Activated T-helper 1 cell treated with anti-CD3 and anti-CD28 coated beads, Interleukin-12 subunit alpha, Interleukin-12 subunit beta, Interleukin-2, Interleukin-4 antibody, amounts not matched to agents 30 ng/mL and 10 ng/mL and 1 ng/mL, durations not matched to agents 14 hours and 24 hours and 36 hours (primary cell): ENCODE data around the gene TNRC6B. TPM values are rescaled to one million over a fixed set of nuclear protein-coding genes. Genes with fewer than 3 reads are reported as not detected.
"Not testable (repeated sequence)": the region's sequence is repeated elsewhere in the genome, so short reads cannot be mapped to it uniquely, and the experiment has no call there.

ENCODE experiments used
- DNase-seq: peaks from one replicate; pipeline ENCODE4 v3.0.0; 2021; ENCODE audit warnings: low spot score
- H3K27ac Mint-ChIP-seq: one replicate; pipeline ENCODE4 v1.8.0; 2021; ENCODE audit warnings: mild to moderate bottlenecking, mixed read lengths
- H3K27me3 Mint-ChIP-seq: one replicate; pipeline ENCODE4 v1.8.0; 2022; ENCODE audit warnings: mild to moderate bottlenecking, moderate library complexity, mixed read lengths; ENCODE audit not compliant: insufficient read depth
- H3K36me3 Mint-ChIP-seq: one replicate; pipeline ENCODE4 v1.8.0; 2021; ENCODE audit warnings: low read depth, mixed read lengths
- H3K4me1 Mint-ChIP-seq: one replicate; pipeline ENCODE4 v1.8.0; 2021; ENCODE audit warnings: low read depth, mixed read lengths
- H3K4me3 Mint-ChIP-seq: one replicate; pipeline ENCODE4 v1.8.0; 2021; ENCODE audit warnings: mild to moderate bottlenecking, moderate library complexity, mixed read lengths
- H3K9me3 Mint-ChIP-seq: one replicate; pipeline ENCODE4 v1.8.0; 2021; ENCODE audit warnings: mixed read lengths
- intact Hi-C: fragments of 100-400 bp; cut with micrococcal nuclease; formaldehyde crosslinking; loops from one replicate; pipeline ENCODE4 v1.15.1; 2024
- total RNA-seq: library from RNA; stranded (reverse); gene quantifications from 2 replicates; pipeline ENCODE4 v1.2.3, GENCODE V29; 2022

TNRC6B gene
- total RNA-seq, 1 donor from 2014 or later, result 26.2 TPM

GRCh38 chr22:40222979-40223378, 45.3 kb downstream of the TNRC6B start:
- H3K27me3 Mint-ChIP-seq, intact Hi-C loops, H3K9me3 Mint-ChIP-seq, H3K27ac Mint-ChIP-seq, DNase-seq, H3K4me3 Mint-ChIP-seq: not testable (repeated sequence)
- peaks cover 11% of the 10 kb centered on the region for H3K36me3 Mint-ChIP-seq
- peaks cover 35% of the 10 kb centered on the region for H3K4me1 Mint-ChIP-seq

DNA sequence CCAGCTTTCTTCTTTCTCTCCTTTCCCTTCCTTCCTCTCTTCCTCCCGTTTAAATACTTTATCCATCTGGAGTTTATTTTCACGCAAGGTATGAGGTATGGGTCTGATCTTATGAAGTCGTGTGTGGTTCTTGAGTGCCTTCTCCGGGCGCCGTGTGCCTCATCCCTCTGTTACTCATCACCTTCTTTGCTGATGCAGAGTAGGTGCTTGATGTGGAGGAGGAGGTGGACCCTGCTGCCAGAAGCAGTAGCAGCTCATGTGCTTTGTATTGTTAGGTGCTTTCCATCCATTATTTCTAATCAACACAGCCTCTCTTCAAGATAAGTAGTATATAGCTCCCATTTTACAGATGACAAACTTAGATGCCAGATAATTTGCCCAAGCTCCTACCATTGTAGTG, 47.0 kb downstream of the TNRC6B start:
- intact Hi-C loops, result no loop called here
- no peaks in the 10 kb centered on the region for H3K9me3 Mint-ChIP-seq
- H3K27ac Mint-ChIP-seq, result peak overlapping the region; percentile 50
- no peaks in the 10 kb centered on the region for H3K27me3 Mint-ChIP-seq
- H3K4me1 Mint-ChIP-seq, result peaks cover 23% of the 10 kb centered on the region
- H3K36me3 Mint-ChIP-seq, result peaks cover 12% of the 10 kb centered on the region
- no peak overlapping the region for H3K4me3 Mint-ChIP-seq
- DNase-seq, result no peak

DNA sequence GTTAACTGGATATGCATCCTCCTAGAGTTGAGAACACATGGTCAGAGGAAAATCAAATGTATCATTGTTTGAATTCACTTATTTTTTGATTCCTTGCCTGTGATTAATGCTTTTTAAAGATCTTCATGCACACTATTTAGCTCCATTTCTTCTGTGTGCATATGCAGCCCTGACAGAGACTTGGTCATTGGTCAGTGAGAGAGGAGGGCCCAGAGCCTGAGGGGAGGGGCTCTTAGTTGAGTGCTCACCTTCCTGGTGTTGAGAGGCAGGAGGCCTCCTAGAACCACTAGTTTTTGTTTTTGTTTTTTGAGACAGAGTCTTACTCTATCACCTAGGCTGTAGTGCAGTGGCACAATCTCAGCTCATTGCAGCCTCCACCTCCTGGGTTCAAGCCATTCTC, 48.9 kb downstream of the TNRC6B start:
- Mint-ChIP-seq H3K27me3 (no peaks in the 10 kb centered on the region), H3K36me3 (peaks cover 14% of the 10 kb centered on the region), H3K27ac (no peak overlapping the region), H3K4me1 (peaks cover 19% of the 10 kb centered on the region), H3K4me3 (no peak overlapping the region), H3K9me3 (no peaks in the 10 kb centered on the region)
- intact Hi-C loops, result no loop called here
- no peak for DNase-seq

DNA sequence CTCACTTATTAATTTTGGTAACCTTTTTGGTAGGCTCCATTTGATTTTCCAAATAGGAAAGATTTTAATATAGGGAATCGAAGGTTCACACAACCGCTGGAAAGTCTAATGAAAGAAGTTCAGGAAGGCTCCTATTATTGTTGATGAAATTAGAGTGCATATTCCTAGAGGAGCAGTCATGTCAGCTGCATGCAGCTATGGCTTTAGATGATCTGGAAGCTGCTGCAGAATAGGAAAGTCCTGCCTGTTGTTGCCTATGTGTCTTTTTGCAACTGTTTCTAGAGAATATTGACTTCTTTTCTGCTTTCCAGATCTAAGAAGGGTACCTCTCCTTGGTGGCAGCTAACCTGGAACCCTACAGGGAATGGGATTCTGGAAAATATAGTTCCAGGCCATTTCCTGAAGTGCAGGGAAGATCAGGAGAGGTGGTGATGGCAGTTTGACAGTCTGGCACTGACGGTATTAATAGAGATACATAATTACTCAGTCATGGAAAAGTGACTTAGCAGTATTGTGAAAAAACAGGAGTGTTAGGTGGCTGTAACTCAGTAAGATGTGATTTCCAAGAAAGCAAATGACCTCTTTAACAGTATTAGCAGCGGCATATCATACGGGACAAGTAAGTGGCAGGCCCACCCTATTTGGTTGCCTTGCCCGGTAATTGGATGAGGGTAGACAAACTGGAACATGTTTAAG, 54.0 kb downstream of the TNRC6B start:
- Mint-ChIP-seq H3K27me3 (no peaks in the 10 kb centered on the region), H3K9me3 (no peaks in the 10 kb centered on the region), H3K4me1 (peaks cover 9% of the 10 kb centered on the region), H3K27ac (no peak overlapping the region), H3K36me3 (peaks cover 21% of the 10 kb centered on the region), H3K4me3 (no peak overlapping the region)
- intact Hi-C loops, result no loop called here
- DNase-seq, result no peak

GRCh38 chr22:40232624-40233023, 54.9 kb downstream of the TNRC6B start:
- DNase-seq, result no peak
- peaks cover 21% of the 10 kb centered on the region for H3K36me3 Mint-ChIP-seq
- H3K27me3 Mint-ChIP-seq, result no peaks in the 10 kb centered on the region
- intact Hi-C loops, result no loop called here
- no peak overlapping the region for H3K27ac Mint-ChIP-seq
- H3K4me3 Mint-ChIP-seq, result no peak overlapping the region
- peaks cover 16% of the 10 kb centered on the region for H3K4me1 Mint-ChIP-seq
- H3K9me3 Mint-ChIP-seq, result no peaks in the 10 kb centered on the region

GRCh38 chr22:40233886-40234285, 56.2 kb downstream of the TNRC6B start:
- Mint-ChIP-seq H3K36me3 (peaks cover 23% of the 10 kb centered on the region), H3K27me3 (no peaks in the 10 kb centered on the region), H3K9me3 (no peaks in the 10 kb centered on the region), H3K4me1 (peaks cover 28% of the 10 kb centered on the region), H3K4me3 (no peak overlapping the region), H3K27ac (no peak overlapping the region)
- DNase-seq, result no peak
- intact Hi-C loops, result no loop called here

DNA sequence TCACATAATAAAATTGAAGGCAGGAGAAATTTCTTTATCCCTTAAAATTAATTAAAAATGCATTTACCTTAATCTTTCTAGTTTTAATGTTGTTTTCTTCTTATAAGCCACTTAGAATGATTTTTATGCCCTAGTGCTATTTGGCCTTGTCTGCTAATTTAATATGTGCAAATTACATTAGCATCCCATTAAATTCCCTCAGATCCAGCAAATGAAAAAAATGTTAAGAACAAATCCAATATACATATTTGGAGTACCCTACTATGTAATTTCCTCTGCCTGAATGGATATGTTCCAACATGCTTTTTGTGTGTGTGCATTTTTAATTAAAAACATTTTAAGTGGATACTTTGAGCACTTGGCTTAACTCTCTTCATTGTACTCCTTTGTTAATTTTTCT, 56.9 kb downstream of the TNRC6B start:
- Mint-ChIP-seq H3K36me3 (peaks cover 19% of the 10 kb centered on the region), H3K27ac (no peak overlapping the region), H3K9me3 (no peaks in the 10 kb centered on the region), H3K4me1 (peaks cover 28% of the 10 kb centered on the region), H3K4me3 (no peak overlapping the region), H3K27me3 (no peaks in the 10 kb centered on the region)
- DNase-seq, result no peak
- intact Hi-C loops, result no loop called here

- no peaks in the 10 kb centered on the region for H3K9me3 Mint-ChIP-seq
- intact Hi-C loops, result no loop called here
- no peak overlapping the region for H3K27ac Mint-ChIP-seq
- no peak overlapping the region for H3K4me3 Mint-ChIP-seq
- no peak for DNase-seq
- peaks cover 17% of the 10 kb centered on the region for H3K36me3 Mint-ChIP-seq
- H3K27me3 Mint-ChIP-seq, result no peaks in the 10 kb centered on the region
- H3K4me1 Mint-ChIP-seq, result peaks cover 32% of the 10 kb centered on the region
Observed at GRCh38 chr22:40235308-40235707, 57.6 kb downstream of the TNRC6B start.

DNA sequence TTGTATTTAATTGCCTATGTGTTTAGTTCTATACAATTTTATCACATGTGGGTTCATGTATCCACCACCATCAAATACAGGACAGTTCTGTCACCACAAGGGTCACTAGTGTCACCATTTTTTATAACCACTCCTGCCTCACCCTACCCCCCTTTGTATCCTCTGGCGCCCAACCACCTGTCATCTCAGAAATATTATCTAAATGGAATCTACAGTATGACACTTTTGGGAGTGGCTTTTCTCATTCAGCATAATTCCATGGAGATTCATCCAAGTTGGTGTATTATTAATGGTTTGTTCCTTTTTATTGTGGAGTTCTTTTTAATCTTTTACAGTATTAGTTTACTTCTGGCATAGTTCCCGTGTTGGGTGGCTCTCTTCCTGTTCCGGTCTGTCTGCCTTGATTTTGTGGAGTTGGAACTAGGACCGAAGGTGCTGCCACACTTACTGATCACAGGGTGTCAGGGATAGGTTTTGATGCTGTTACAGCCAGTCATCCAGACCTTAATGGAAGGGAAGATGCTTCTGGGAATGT, 58.5 kb downstream of the TNRC6B start:
- intact Hi-C loops, result no loop called here
- Mint-ChIP-seq H3K36me3 (peaks cover 17% of the 10 kb centered on the region), H3K9me3 (no peaks in the 10 kb centered on the region), H3K4me3 (no peak overlapping the region), H3K27me3 (no peaks in the 10 kb centered on the region), H3K27ac (peak overlapping the region; percentile 27), H3K4me1 (peaks cover 41% of the 10 kb centered on the region)
- no peak for DNase-seq

DNA sequence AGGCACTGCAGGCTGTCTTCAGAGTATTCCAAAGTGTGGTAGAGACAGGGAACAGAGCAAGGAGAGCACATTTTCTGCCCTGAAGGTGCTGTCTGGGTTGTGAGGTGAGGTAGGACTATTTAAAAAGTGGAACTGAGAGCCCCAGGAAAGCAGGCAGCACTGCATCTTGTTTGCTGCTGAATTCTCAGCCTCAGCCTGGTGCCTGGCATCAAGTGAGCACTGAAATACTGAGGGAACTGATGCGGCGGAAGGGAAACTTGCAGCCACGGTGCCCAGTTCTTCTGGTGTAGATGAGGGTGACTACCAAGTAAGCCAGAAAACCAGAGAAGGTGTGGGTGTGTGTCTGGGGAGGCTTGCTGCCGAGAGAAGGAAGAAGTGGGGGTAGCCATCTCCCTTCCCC, 59.5 kb downstream of the TNRC6B start:
- Mint-ChIP-seq H3K9me3 (no peaks in the 10 kb centered on the region), H3K4me1 (peaks cover 52% of the 10 kb centered on the region), H3K36me3 (peaks cover 17% of the 10 kb centered on the region), H3K27me3 (no peaks in the 10 kb centered on the region), H3K27ac (no peak overlapping the region), H3K4me3 (no peak overlapping the region)
- intact Hi-C loops, result no loop called here
- DNase-seq, result no peak

DNA sequence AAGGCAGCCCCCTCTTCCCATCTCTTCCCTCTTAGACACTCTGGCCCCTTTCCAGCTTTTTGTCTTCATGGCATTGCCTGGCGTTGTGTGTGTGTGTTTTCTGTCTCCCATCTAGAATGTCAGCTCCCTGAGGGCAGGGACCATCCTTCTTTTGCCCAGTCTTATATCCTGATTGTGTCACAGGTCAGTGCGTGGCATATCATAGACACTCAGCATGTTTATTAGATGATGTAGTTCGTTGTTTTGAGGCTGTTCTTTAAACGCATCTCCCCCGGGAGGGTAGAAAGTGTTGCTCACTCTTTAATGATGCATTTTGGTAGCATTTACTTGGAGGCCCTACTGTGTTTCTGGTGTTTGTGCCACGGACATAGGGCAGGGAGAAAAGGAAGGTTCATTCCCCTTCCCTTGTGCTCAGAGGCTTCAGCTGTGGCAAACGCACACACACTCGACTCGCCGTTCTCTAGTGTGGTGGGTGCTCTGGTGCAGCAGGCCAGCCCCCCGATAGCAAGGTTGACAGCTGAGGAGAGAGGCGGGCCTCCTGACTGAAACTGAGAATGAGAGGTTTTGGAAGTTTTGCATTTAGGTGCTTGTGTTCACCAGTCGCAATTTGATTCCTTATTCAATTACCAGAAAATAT, 60.2 kb downstream of the TNRC6B start:
- peak overlapping the region; percentile 47 for H3K27ac Mint-ChIP-seq
- DNase-seq, result no peak
- H3K36me3 Mint-ChIP-seq, result peaks cover 17% of the 10 kb centered on the region
- peaks cover 52% of the 10 kb centered on the region for H3K4me1 Mint-ChIP-seq
- no peaks in the 10 kb centered on the region for H3K9me3 Mint-ChIP-seq
- no peak overlapping the region for H3K4me3 Mint-ChIP-seq
- intact Hi-C loops, result no loop called here
- no peaks in the 10 kb centered on the region for H3K27me3 Mint-ChIP-seq

GRCh38 chr22:40238425-40239344, 61.0 kb downstream of the TNRC6B start:
- Mint-ChIP-seq H3K9me3 (no peaks in the 10 kb centered on the region), H3K27me3 (no peaks in the 10 kb centered on the region), H3K4me1 (peaks cover 52% of the 10 kb centered on the region), H3K4me3 (no peak overlapping the region), H3K36me3 (peaks cover 17% of the 10 kb centered on the region), H3K27ac (peak overlapping the region; percentile 45)
- DNase-seq, result no peak
- intact Hi-C loops, result no loop called here

DNA sequence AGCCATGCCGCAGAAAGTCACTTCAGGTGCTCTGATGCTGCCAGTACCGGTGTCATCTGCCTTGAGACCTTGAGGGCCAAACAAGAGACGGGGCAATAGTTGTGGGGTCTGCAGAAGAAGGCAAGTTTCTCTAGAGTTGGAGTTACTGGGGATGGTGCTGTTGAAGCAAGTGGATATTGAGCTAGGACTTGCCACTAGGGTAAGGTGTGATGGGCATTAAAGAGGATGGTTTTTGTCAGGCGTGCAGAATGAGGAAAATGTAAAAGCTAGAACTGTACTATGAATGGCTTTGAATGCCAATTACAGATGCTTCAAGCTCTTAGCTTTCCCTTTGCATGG, 61.6 kb downstream of the TNRC6B start:
- Mint-ChIP-seq H3K36me3 (peaks cover 12% of the 10 kb centered on the region), H3K4me1 (peaks cover 58% of the 10 kb centered on the region), H3K27me3 (no peaks in the 10 kb centered on the region), H3K9me3 (no peaks in the 10 kb centered on the region), H3K4me3 (no peak overlapping the region), H3K27ac (peak overlapping the region; percentile 1)
- intact Hi-C loops, result no loop called here
- no peak for DNase-seq
